Smooth muscle cell (in vitro differentiated cells): ENCODE data around the gene PPL. TPM values are rescaled to one million over a fixed set of nuclear protein-coding genes. Genes with fewer than 3 reads are reported as not detected.

ENCODE experiments used
- DNase-seq: peaks from one replicate; lab custom pipeline; 2025; ENCODE audit not compliant: unreplicated experiment; lab: John Stamatoyannopoulos, UW
- H2AFZ ChIP-seq: fragments of 200-600 bp; sonication (generic); 2 replicates; pipeline ENCODE4 v1.6.0; 2016; ENCODE audit warnings: antibody characterized with exemption, low read depth, mild to moderate bottlenecking
- H3F3A ChIP-seq: fragments of 200-600 bp; sonication (generic); 2 replicates; pipeline ENCODE4 v1.6.0; 2017; ENCODE audit warnings: antibody characterized with exemption, low read depth
- H3K27ac ChIP-seq: fragments of 200-600 bp; sonication (generic); 2 replicates; pipeline ENCODE4 v1.5.1; 2016; ENCODE audit warnings: low read depth, mild to moderate bottlenecking
- H3K27me3 ChIP-seq: fragments of 200-600 bp; sonication (generic); 2 replicates; pipeline ENCODE4 v1.6.1; 2016; ENCODE audit warnings: low read depth, mild to moderate bottlenecking
- H3K36me3 ChIP-seq: fragments of 200-600 bp; sonication (generic); 2 replicates; pipeline ENCODE4 v1.5.1; 2016; ENCODE audit warnings: low read depth
- H3K4me1 ChIP-seq: fragments of 200-600 bp; sonication (generic); 2 replicates; pipeline ENCODE4 v1.5.1; 2016; ENCODE audit warnings: low read depth
- H3K4me2 ChIP-seq: fragments of 200-600 bp; sonication (generic); 2 replicates; pipeline ENCODE4 v1.6.0; 2016; ENCODE audit warnings: mild to moderate bottlenecking
- H3K4me3 ChIP-seq: fragments of 200-600 bp; sonication (generic); 2 replicates; pipeline ENCODE4 v1.5.1; 2016; ENCODE audit warnings: mild to moderate bottlenecking
- H3K79me2 ChIP-seq: fragments of 200-600 bp; sonication (generic); 2 replicates; pipeline ENCODE4 v1.6.0; 2016; ENCODE audit warnings: low read depth, mild to moderate bottlenecking
- H3K9ac ChIP-seq: fragments of 200-600 bp; sonication (generic); 2 replicates; pipeline ENCODE4 v1.6.0; 2016; ENCODE audit warnings: low read depth
- H3K9me3 ChIP-seq: fragments of 200-600 bp; sonication (generic); replicated peaks from 2 replicates; pipeline ENCODE4 v1.5.1; 2016; ENCODE audit warnings: low read depth
- H4K20me1 ChIP-seq: fragments of 200-600 bp; sonication (generic); 2 replicates; pipeline ENCODE4 v1.6.0; 2016; ENCODE audit warnings: low read depth
- WGBS: methylation state at CpG from one replicate; pipeline ENCODE4 v1.1.7; 2016; ENCODE audit warnings: low lambda C conversion rate; 5-methylcytosine and 5-hydroxymethylcytosine counted together
- polyA plus RNA-seq: library from polyadenylated mRNA; unstranded; fragments of >200 nt; fragmentation: Nextera tagmentation; extraction: Ambion mirVana; gene quantifications from 2 replicates; pipeline ENCODE4 v1.2.1, GENCODE V29; 2016
- total RNA-seq: library from RNA; depleted of rRNA; stranded (reverse); fragments of >200 nt; gene quantifications from 2 replicates; pipeline ENCODE4 v1.2.3, GENCODE V29; 2014
- TF ChIP-seq, protein P1 (sequence below): fragments of 200-600 bp; sonication (generic); IDR thresholded peaks from 2 replicates; pipeline ENCODE4 v1.5.1; 2017; ENCODE audit warnings: borderline replicate concordance, mild to moderate bottlenecking, antibody characterized with exemption; ENCODE audit not compliant: insufficient read depth, poor library complexity, severe bottlenecking

PPL gene
- total and polyA plus RNA-seq, 2 experiments from 2014 or later = 3.0 to 7.7 TPM

DNA sequence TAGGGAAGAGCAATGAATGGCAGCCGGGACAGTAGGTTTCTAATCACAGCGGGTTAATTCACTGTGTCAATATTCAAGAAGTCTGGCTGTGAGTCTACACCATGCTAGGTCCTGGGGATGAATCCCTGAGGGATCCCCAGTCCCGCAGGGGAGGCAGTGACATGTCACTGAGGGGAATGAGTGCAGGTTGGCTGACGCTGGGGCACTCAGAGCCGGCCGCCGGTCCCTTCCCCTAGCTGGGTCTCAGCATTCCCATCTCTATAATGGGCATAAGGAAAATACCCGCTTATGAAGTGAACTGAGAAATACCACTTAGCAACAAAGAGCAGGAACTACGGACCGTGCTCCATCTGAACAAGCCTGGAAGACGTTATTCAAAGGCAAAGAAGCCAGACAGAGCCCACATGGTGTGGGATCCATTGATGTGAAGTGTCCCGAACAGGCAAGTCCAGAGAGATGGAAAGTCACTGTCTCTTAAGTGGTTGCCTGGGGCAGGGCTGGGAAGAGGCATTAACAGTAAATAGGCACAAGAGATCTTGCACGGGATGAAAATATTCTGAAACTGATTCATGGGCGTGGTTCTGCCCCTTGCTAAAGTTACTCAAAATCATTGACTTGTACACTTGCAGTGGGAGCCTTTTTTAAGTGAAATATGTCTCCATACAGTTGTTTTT, 31.9 kb downstream of the PPL start:
- H4K20me1 ChIP-seq = no peaks in the 10 kb centered on the region
- H3K4me2 ChIP-seq = no peak overlapping the region
- no peak overlapping the region for H3K9ac ChIP-seq
- H2AFZ ChIP-seq = no peak overlapping the region
- no peaks in the 10 kb centered on the region for H3K79me2 ChIP-seq
- no peaks in the 10 kb centered on the region for H3F3A ChIP-seq
- H3K36me3 ChIP-seq = no peaks in the 10 kb centered on the region
- TF ChIP-seq, protein P1, sequence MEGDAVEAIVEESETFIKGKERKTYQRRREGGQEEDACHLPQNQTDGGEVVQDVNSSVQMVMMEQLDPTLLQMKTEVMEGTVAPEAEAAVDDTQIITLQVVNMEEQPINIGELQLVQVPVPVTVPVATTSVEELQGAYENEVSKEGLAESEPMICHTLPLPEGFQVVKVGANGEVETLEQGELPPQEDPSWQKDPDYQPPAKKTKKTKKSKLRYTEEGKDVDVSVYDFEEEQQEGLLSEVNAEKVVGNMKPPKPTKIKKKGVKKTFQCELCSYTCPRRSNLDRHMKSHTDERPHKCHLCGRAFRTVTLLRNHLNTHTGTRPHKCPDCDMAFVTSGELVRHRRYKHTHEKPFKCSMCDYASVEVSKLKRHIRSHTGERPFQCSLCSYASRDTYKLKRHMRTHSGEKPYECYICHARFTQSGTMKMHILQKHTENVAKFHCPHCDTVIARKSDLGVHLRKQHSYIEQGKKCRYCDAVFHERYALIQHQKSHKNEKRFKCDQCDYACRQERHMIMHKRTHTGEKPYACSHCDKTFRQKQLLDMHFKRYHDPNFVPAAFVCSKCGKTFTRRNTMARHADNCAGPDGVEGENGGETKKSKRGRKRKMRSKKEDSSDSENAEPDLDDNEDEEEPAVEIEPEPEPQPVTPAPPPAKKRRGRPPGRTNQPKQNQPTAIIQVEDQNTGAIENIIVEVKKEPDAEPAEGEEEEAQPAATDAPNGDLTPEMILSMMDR = no peak
- no peaks in the 10 kb centered on the region for H3K9me3 ChIP-seq
- H3K27ac ChIP-seq = no peak overlapping the region
- no peak for DNase-seq
- no peaks in the 10 kb centered on the region for H3K4me1 ChIP-seq
- H3K27me3 ChIP-seq = no peaks in the 10 kb centered on the region
- no peak overlapping the region for H3K4me3 ChIP-seq
- 87% methylated on average over 14 of the region's 14 CpGs for WGBS

DNA sequence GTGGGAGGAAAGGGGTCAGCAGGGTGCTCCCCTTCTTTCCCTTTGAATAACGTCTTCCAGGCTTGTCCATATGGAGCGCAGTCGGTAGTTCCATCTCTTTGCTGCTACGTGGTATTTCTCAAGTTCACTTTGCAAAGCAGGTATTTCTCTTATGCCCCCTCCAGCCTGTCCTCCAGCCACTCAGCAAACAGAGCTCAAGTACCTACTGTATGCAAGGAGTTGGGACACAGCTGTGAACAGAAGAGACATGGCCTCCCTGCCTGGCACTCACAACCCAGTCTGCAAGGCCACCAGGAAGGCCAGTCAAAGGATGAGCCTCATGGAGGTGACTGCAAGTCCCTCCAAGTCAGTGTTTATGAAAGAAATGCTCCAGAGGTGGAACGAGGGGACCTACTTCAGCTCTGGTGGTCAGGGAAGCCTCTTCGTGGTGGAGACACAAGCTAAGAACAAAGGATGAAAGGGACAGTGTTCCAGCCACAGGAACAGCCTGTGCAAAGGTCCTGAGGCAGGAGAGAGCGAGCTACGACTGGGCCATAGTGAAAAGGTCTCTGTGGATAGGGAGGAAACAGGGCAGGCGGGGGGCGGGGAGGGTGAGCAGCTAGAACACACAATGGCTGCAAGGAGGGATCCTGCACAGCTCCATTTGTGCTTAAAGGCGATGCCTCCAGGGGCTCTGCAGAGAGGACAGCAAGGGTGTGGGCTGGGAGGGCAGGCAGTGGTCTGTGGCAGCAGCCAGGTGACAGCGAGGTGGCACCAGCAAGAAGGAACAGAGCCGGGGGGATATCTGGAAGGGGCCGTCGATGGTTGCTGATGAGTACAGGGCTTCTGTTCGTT, 32.6 kb downstream of the PPL start:
- Histone ChIP-seq H3F3A (no peaks in the 10 kb centered on the region), H3K4me3 (no peak overlapping the region), H3K4me1 (no peaks in the 10 kb centered on the region), H4K20me1 (no peaks in the 10 kb centered on the region), H3K9ac (no peak overlapping the region), H2AFZ (no peak overlapping the region), H3K27me3 (no peaks in the 10 kb centered on the region), H3K36me3 (no peaks in the 10 kb centered on the region), H3K27ac (no peak overlapping the region), H3K4me2 (no peak overlapping the region), H3K79me2 (no peaks in the 10 kb centered on the region), H3K9me3 (no peaks in the 10 kb centered on the region)
- WGBS = 86% methylated on average over 16 of the region's 16 CpGs
- no peak for DNase-seq
- TF ChIP-seq, protein P1 = no peak

DNA sequence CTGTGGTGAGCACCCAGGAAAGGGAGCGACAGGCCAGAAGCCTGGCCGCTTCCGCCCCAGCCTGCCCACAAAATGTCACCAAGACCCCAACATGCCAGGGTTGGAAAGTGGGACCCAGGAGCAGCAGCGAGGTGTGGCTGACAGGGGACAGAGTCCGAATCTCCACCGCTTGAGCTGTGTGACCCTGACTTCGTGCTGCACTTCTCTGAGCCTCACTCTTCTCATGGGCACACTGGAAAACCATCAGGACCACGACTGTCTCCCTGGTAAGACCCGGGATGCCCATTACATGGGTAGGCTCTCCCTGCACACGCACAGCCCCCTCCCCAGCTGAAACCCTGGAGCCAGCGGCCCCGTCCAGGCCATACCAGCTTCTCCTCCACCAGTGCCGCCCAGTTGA, 34.9 kb downstream of the PPL start:
- Histone ChIP-seq H3F3A (no peaks in the 10 kb centered on the region), H3K4me2 (no peak overlapping the region), H2AFZ (no peak overlapping the region), H3K27me3 (no peaks in the 10 kb centered on the region), H3K4me1 (no peaks in the 10 kb centered on the region), H3K79me2 (no peaks in the 10 kb centered on the region), H3K27ac (no peak overlapping the region), H4K20me1 (no peaks in the 10 kb centered on the region), H3K9ac (no peak overlapping the region), H3K36me3 (no peaks in the 10 kb centered on the region), H3K9me3 (no peaks in the 10 kb centered on the region), H3K4me3 (no peak overlapping the region)
- WGBS = 91% methylated on average over 13 of the region's 13 CpGs
- TF ChIP-seq, protein P1 = no peak
- no peak for DNase-seq

DNA sequence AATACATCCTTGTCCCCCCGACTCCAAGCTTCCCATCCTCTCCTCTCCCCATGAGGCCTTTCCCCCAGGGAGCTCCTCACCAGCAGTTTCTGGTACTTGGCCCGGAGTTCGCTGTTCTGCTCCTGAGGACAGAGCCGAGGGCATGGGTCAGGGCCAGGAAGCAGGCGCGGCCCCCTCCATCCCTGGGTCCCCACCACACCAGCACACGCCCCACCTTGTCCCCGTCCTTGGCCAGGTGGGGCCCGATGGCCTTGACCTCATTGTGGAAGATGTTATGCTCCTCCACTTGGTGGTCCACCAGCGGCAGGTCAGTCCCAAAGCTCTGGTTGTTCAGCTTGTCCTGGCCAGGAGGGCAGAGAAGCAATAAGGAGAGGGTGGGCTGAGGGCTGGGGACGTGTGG, 36.2 kb downstream of the PPL start:
- no peaks in the 10 kb centered on the region for H3F3A ChIP-seq
- no peaks in the 10 kb centered on the region for H3K79me2 ChIP-seq
- no peak overlapping the region for H3K9ac ChIP-seq
- H3K4me1 ChIP-seq = no peaks in the 10 kb centered on the region
- TF ChIP-seq, protein P1 = no peak
- no peaks in the 10 kb centered on the region for H4K20me1 ChIP-seq
- no peak overlapping the region for H3K4me2 ChIP-seq
- no peaks in the 10 kb centered on the region for H3K27me3 ChIP-seq
- WGBS = over 99% methylated on average over 11 of the region's 11 CpGs
- H2AFZ ChIP-seq = no peak overlapping the region
- no peak overlapping the region for H3K4me3 ChIP-seq
- no peaks in the 10 kb centered on the region for H3K9me3 ChIP-seq
- no peaks in the 10 kb centered on the region for H3K36me3 ChIP-seq
- H3K27ac ChIP-seq = no peak overlapping the region
- no peak for DNase-seq
